Fibroblast of lung (primary cell): Measurements from ENCODE around the gene CMSS1. TPM values are rescaled to one million over a fixed set of nuclear protein-coding genes. Genes with fewer than 3 reads are reported as not detected.
A peak's percentile ranks its signal among the peaks of the same experiment; 100 is the strongest.

ENCODE experiments used
- DNase-seq, 2 donors: peaks; one replicate each; pipeline versions ENCODE4 v3.0.0 to v3.0.0-alpha.2; 2010; ENCODE audit warnings: low read depth in 2 of 2
- H2AFZ ChIP-seq: 2 replicates; pipeline ENCODE4 v1.5.1; 2012; ENCODE audit warnings: low read length, control low read depth, inconsistent platforms
- H3K27ac ChIP-seq: 2 replicates; pipeline ENCODE4 v1.5.1; 2011; ENCODE audit warnings: low read length, control low read depth; ENCODE audit not compliant: insufficient read depth
- H3K27me3 ChIP-seq: 2 replicates; pipeline ENCODE4 v1.5.1; 2011; ENCODE audit warnings: mild to moderate bottlenecking, low read length; ENCODE audit not compliant: control insufficient read depth, insufficient read depth
- H3K36me3 ChIP-seq: 2 replicates; pipeline ENCODE4 v1.5.1; 2011; ENCODE audit warnings: low read length; ENCODE audit not compliant: control insufficient read depth, insufficient read depth
- H3K4me1 ChIP-seq: 2 replicates; pipeline ENCODE4 v1.5.1; 2011; ENCODE audit warnings: low read length; ENCODE audit not compliant: control insufficient read depth, insufficient read depth; ENCODE audit errors: extremely low read depth
- H3K4me2 ChIP-seq: 2 replicates; pipeline ENCODE4 v1.5.1; 2011; ENCODE audit warnings: low read length, control low read depth; ENCODE audit not compliant: insufficient read depth; ENCODE audit errors: extremely low read depth
- H3K4me3 ChIP-seq, 4 experiments: fragments of 200-600 bp in 1 of 4; sonication (generic) in 1 of 4; replicated peaks in 1 of 4; 2 replicates each; pipeline ENCODE4 v1.5.1; 2011 to 2016; ENCODE audit warnings: low read length in 4 of 4, low read depth in 3 of 4, mild to moderate bottlenecking in 3 of 4, control low read depth in 2 of 4, inconsistent platforms in 1 of 4, mixed read lengths in 1 of 4; ENCODE audit not compliant: insufficient read depth in 1 of 4; ENCODE audit errors: control extremely low read depth in 1 of 4
- H3K79me2 ChIP-seq: 2 replicates; pipeline ENCODE4 v1.5.1; 2012; ENCODE audit warnings: mild to moderate bottlenecking, low read length, inconsistent platforms; ENCODE audit not compliant: control insufficient read depth, insufficient read depth
- H3K9ac ChIP-seq: 2 replicates; pipeline ENCODE4 v1.5.1; 2011; ENCODE audit warnings: mild to moderate bottlenecking, low read length, control low read depth; ENCODE audit not compliant: insufficient read depth
- H3K9me3 ChIP-seq: 2 replicates; pipeline ENCODE4 v1.5.1; 2012; ENCODE audit warnings: low read depth, low read length; ENCODE audit not compliant: control insufficient read depth, insufficient read depth
- H4K20me1 ChIP-seq: 2 replicates; pipeline ENCODE4 v1.5.1; 2011; ENCODE audit warnings: low read length; ENCODE audit not compliant: control insufficient read depth, insufficient read depth; ENCODE audit errors: extremely low read depth
- EZH2 ChIP-seq: IDR thresholded peaks from 2 replicates; pipeline ENCODE4 v1.5.1; 2012; ENCODE audit warnings: low read length, control low read depth, mild to moderate bottlenecking; ENCODE audit errors: missing control alignments
- polyA plus RNA-seq, 2 donors: library from polyadenylated mRNA; depleted of rRNA in 1 of 2; stranded (reverse) in 1 of 2; unstranded in 1 of 2; fragments of >200 nt; gene quantifications; 2 replicates each; pipeline ENCODE4 v1.2.1, GENCODE V29; 2011 to 2012; ENCODE audit warnings: missing spikeins in 1 of 2
- total RNA-seq: library from RNA; depleted of rRNA; stranded (reverse); fragments of >200 nt; gene quantifications from 2 replicates; pipeline ENCODE4 v1.2.1, GENCODE V29; 2014
- TF ChIP-seq, protein P1 (sequence below), 2 donors: IDR thresholded peaks in 1 of 2; conservative IDR thresholded peaks in 1 of 2; 1 replicate in 1 of 2; 2 replicates in 1 of 2; pipeline ENCODE4 v1.5.1; 2011 to 2012; ENCODE audit warnings: low read length in 2 of 2, control low read depth in 1 of 2, inconsistent platforms in 1 of 2, low read depth in 1 of 2, mild to moderate bottlenecking in 1 of 2

CMSS1 gene
- total and polyA plus RNA-seq, 2 donors (not counting 1 experiment from before 2014, with no cell fraction given): 6.9 to 13.2 TPM

- peak in 1 of 2 donors; percentile 43 for DNase-seq
- Histone ChIP-seq H3K4me2 (peak overlapping the region; percentile 76), H3K9ac (peak overlapping the region; percentile 21), H2AFZ (no peak overlapping the region), H3K27me3 (no peaks in the 10 kb centered on the region), H3K4me1 (peaks cover 17% of the 10 kb centered on the region), H3K79me2 (peaks cover 82% of the 10 kb centered on the region), H3K27ac (peak overlapping the region; percentile 95), H4K20me1 (no peaks in the 10 kb centered on the region), H3K9me3 (no peaks in the 10 kb centered on the region), H3K4me3 (peak overlapping the region; percentile 75 to 96 (median 91)), H3K36me3 (peaks cover 3% of the 10 kb centered on the region)
- TF ChIP-seq, protein P1, sequence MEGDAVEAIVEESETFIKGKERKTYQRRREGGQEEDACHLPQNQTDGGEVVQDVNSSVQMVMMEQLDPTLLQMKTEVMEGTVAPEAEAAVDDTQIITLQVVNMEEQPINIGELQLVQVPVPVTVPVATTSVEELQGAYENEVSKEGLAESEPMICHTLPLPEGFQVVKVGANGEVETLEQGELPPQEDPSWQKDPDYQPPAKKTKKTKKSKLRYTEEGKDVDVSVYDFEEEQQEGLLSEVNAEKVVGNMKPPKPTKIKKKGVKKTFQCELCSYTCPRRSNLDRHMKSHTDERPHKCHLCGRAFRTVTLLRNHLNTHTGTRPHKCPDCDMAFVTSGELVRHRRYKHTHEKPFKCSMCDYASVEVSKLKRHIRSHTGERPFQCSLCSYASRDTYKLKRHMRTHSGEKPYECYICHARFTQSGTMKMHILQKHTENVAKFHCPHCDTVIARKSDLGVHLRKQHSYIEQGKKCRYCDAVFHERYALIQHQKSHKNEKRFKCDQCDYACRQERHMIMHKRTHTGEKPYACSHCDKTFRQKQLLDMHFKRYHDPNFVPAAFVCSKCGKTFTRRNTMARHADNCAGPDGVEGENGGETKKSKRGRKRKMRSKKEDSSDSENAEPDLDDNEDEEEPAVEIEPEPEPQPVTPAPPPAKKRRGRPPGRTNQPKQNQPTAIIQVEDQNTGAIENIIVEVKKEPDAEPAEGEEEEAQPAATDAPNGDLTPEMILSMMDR (conservative IDR thresholded peaks at IDR 0.05 in 1 of 2, IDR thresholded peaks at IDR 0.05 in 1 of 2; ENCODE audit: low read depth in 1 of 2, low read length in 2 of 2): no peak
- no peak for TF ChIP-seq EZH2
These were observed 55.2 kb downstream of the CMSS1 start for GRCh38 chr3:99872923-99873254.

DNA sequence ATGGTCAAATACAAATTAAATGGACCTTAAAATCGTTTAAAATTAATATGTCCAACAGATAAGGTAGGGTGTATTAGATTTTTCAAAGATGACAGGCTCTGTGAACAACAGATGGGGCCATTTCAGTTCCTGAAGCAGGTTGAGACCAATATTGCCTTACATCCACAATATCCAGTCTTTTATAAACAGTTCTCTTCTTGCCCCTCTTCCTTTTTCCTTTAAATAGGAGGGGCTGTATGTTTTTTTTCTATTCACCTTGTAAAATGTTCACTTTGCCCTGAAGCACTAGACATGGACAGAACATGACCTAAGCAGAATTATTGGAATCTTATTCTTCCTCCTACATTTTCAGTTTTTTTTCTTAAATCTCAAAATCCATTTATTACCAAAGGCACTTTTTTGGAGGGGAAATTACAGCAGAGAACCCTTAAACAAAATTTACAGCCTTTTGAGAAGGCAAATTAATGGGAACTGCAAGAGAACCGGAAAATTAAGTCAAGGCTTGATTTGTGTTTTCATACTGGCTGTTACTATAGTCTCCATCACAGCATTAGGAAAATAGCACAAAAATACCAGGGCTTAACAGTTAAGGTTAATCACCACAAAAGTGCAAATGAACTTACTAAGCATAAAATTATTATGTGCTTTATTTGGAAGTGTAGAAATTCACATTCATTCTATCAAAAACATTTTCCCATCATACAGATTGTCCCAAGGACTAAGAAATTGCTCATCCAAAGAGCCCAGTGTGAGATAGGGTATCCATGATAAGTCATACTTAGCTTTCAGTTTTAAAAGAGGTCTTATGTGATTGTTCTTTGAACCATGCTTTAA lies 55.8 kb downstream of the CMSS1 start:
- TF ChIP-seq EZH2: no peak
- TF ChIP-seq, protein P1 (conservative IDR thresholded peaks at IDR 0.05 in 1 of 2, IDR thresholded peaks at IDR 0.05 in 1 of 2; ENCODE audit: low read depth in 1 of 2, low read length in 2 of 2): no peak
- H4K20me1 ChIP-seq: no peaks in the 10 kb centered on the region
- DNase-seq: no peak
- peak overlapping the region; percentile 75 to 96 (median 91) for H3K4me3 ChIP-seq
- H3K27me3 ChIP-seq: no peaks in the 10 kb centered on the region
- peaks cover 12% of the 10 kb centered on the region for H3K4me1 ChIP-seq
- peaks cover 3% of the 10 kb centered on the region for H3K36me3 ChIP-seq
- H3K27ac ChIP-seq: peak overlapping the region; percentile 95
- peak overlapping the region; percentile 76 for H3K4me2 ChIP-seq
- no peak overlapping the region for H2AFZ ChIP-seq
- H3K9me3 ChIP-seq: no peaks in the 10 kb centered on the region
- H3K79me2 ChIP-seq: peaks cover 76% of the 10 kb centered on the region
- peak overlapping the region; percentile 96 for H3K9ac ChIP-seq

DNA sequence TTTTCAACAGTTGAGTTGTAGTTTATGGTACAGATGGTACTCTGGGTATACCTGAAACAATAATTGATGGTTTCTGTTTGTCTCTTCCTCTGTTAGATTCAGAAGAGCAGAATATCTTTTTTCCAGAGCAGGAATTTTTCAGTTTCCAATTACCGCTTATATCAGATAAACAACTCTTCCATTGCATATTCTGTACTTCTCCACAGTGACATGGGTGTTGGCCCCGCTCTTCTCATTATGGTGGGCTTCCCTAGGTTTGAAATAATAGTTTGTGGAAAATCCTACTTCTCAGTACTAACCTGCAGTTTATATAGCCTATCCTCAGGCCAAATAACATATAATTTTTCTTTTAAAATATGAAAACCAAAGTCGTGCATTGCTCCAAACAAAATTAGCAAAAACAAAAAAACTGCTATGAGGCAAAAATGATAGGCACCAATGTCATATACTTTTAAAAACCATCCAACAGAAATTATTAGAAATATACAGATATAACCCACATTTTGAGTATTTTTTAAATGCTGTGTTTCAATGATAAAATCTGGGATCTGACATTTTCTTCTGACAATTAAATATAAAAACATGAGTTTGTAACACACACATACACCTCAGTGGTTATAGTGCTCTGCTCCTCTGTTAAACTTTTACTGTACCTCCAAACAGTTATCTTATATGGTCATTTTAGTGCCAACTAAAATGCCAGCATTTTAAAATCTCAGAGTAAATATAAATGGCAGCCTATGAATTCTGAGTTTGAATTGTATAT lies 56.8 kb downstream of the CMSS1 start:
- Histone ChIP-seq H3K79me2 (peaks cover 66% of the 10 kb centered on the region), H3K9me3 (no peaks in the 10 kb centered on the region), H3K4me3 (peak overlapping the region; percentile 75 to 96 (median 91)), H2AFZ (no peak overlapping the region), H3K4me2 (peak overlapping the region; percentile 76), H3K4me1 (peaks cover 12% of the 10 kb centered on the region), H3K27me3 (no peaks in the 10 kb centered on the region), H3K27ac (peak overlapping the region; percentile 95), H4K20me1 (no peaks in the 10 kb centered on the region), H3K36me3 (peaks cover 3% of the 10 kb centered on the region), H3K9ac (peak overlapping the region; percentile 96)
- no peak for DNase-seq
- TF ChIP-seq, protein P1 (conservative IDR thresholded peaks at IDR 0.05 in 1 of 2, IDR thresholded peaks at IDR 0.05 in 1 of 2; ENCODE audit: low read depth in 1 of 2, low read length in 2 of 2): no peak
- no peak for TF ChIP-seq EZH2
